MM.1S (cell line): ENCODE data around the gene TRIM59.

Experiments used
- DNase-seq: peaks from one replicate; pipeline ENCODE4 v3.0.0-alpha.2; 2015
- H2AFZ ChIP-seq: fragments of 300-600 bp; sonication (generic); 2 replicates; pipeline ENCODE4 v1.6.0; 2016; ENCODE audit warnings: antibody characterized with exemption, low read length
- H3F3A ChIP-seq: fragments of 300-600 bp; sonication (generic); 2 replicates; pipeline ENCODE4 v1.6.1; 2016; ENCODE audit warnings: mild to moderate bottlenecking, antibody characterized with exemption, low read length, moderate library complexity, mixed read lengths; ENCODE audit not compliant: insufficient read depth
- H3K27ac ChIP-seq: fragments of 300-600 bp; sonication (generic); 2 replicates; pipeline ENCODE4 v1.5.1; 2016; ENCODE audit warnings: mild to moderate bottlenecking, low read length
- H3K27me3 ChIP-seq: fragments of 300-600 bp; sonication (generic); replicated peaks from 2 replicates; pipeline ENCODE4 v1.6.0; 2016; ENCODE audit warnings: low read length; ENCODE audit not compliant: insufficient read depth
- H3K36me3 ChIP-seq: fragments of 300-600 bp; sonication (generic); replicated peaks from 2 replicates; pipeline ENCODE4 v1.6.1; 2016; ENCODE audit warnings: mild to moderate bottlenecking, low read length, mixed read lengths; ENCODE audit not compliant: insufficient read depth
- H3K4me1 ChIP-seq: fragments of 300-600 bp; sonication (generic); 2 replicates; pipeline ENCODE4 v1.6.1; 2016; ENCODE audit warnings: low read length, mixed read lengths
- H3K4me2 ChIP-seq: fragments of 300-600 bp; sonication (generic); 2 replicates; pipeline ENCODE4 v1.6.0; 2016; ENCODE audit warnings: low read depth, low read length
- H3K4me3 ChIP-seq: fragments of 300-600 bp; sonication (generic); 2 replicates; pipeline ENCODE4 v1.5.1; 2016; ENCODE audit warnings: low read length, mixed read lengths
- H3K79me2 ChIP-seq: fragments of 300-600 bp; sonication (generic); 2 replicates; pipeline ENCODE4 v1.6.1; 2016; ENCODE audit warnings: mixed run types, low read length, mixed read lengths
- H3K9ac ChIP-seq: fragments of 300-600 bp; sonication (generic); 2 replicates; pipeline ENCODE4 v1.6.1; 2016; ENCODE audit warnings: low read length, mixed read lengths
- H3K9me2 ChIP-seq: fragments of 300-600 bp; sonication (generic); replicated peaks from 2 replicates; pipeline ENCODE4 v1.6.1; 2016; ENCODE audit warnings: mild to moderate bottlenecking, low read length, mixed read lengths; ENCODE audit not compliant: insufficient read depth
- H3K9me3 ChIP-seq: fragments of 300-600 bp; sonication (generic); replicated peaks from 2 replicates; pipeline ENCODE4 v1.6.1; 2016; ENCODE audit warnings: mild to moderate bottlenecking, low read length, mixed read lengths; ENCODE audit not compliant: insufficient read depth
- H4K20me1 ChIP-seq: fragments of 300-600 bp; sonication (generic); 2 replicates; pipeline ENCODE4 v1.6.1; 2016; ENCODE audit warnings: mild to moderate bottlenecking, low read length, moderate library complexity, mixed read lengths; ENCODE audit not compliant: insufficient read depth
- EZH2 ChIP-seq: fragments of 300-600 bp; sonication (generic); optimal IDR thresholded peaks from 2 replicates; pipeline ENCODE3; 2017; ENCODE audit warnings: low read depth, mild to moderate bottlenecking, antibody characterized with exemption, low read length, mixed read lengths
- EZH2phosphoT487 ChIP-seq: fragments of 300-600 bp; sonication (generic); IDR thresholded peaks from 2 replicates; pipeline ENCODE4 v1.6.1; 2018; ENCODE audit warnings: antibody characterized with exemption, low read length
- TF ChIP-seq, protein P1 (sequence below): fragments of 300-600 bp; sonication (generic); IDR thresholded peaks from 2 replicates; pipeline ENCODE4 v1.5.1; 2016; ENCODE audit warnings: antibody characterized with exemption, low read length, mixed read lengths

The TRIM59 gene

DNA sequence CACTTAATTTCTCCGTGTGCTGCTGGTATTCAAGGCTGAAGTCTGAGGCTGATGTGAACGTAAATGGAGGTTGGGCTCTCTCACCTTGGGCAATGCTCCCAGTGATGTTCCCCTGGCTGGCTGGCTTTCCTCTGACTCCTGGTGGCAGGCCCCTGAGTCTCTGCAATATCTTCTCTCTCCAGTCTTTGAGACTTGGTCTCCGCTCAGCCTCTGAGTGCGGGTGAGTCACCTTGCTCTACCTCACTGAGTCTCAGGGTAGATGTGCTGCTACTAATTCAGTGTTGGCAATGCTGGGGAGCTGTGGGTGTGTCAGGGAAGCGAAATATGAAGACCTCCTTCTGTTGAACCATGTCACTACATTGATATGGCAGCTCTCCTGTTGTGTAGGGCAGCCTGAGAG is 31.3 kb upstream of the TRIM59 start:
- H3F3A ChIP-seq: no peaks in the 10 kb centered on the region
- TF ChIP-seq, protein P1, sequence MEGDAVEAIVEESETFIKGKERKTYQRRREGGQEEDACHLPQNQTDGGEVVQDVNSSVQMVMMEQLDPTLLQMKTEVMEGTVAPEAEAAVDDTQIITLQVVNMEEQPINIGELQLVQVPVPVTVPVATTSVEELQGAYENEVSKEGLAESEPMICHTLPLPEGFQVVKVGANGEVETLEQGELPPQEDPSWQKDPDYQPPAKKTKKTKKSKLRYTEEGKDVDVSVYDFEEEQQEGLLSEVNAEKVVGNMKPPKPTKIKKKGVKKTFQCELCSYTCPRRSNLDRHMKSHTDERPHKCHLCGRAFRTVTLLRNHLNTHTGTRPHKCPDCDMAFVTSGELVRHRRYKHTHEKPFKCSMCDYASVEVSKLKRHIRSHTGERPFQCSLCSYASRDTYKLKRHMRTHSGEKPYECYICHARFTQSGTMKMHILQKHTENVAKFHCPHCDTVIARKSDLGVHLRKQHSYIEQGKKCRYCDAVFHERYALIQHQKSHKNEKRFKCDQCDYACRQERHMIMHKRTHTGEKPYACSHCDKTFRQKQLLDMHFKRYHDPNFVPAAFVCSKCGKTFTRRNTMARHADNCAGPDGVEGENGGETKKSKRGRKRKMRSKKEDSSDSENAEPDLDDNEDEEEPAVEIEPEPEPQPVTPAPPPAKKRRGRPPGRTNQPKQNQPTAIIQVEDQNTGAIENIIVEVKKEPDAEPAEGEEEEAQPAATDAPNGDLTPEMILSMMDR: no peak
- no peak for TF ChIP-seq EZH2
- no peak for TF ChIP-seq EZH2phosphoT487
- H3K27ac ChIP-seq: no peak overlapping the region
- no peaks in the 10 kb centered on the region for H3K36me3 ChIP-seq
- H3K4me2 ChIP-seq: no peak overlapping the region
- no peak for DNase-seq
- H3K4me3 ChIP-seq: no peak overlapping the region
- H3K9me3 ChIP-seq: no peaks in the 10 kb centered on the region
- no peak overlapping the region for H2AFZ ChIP-seq
- H3K9ac ChIP-seq: no peak overlapping the region
- no peaks in the 10 kb centered on the region for H3K9me2 ChIP-seq
- H3K27me3 ChIP-seq: no peaks in the 10 kb centered on the region
- no peaks in the 10 kb centered on the region for H4K20me1 ChIP-seq
- H3K4me1 ChIP-seq: no peaks in the 10 kb centered on the region
- H3K79me2 ChIP-seq: no peaks in the 10 kb centered on the region

DNA sequence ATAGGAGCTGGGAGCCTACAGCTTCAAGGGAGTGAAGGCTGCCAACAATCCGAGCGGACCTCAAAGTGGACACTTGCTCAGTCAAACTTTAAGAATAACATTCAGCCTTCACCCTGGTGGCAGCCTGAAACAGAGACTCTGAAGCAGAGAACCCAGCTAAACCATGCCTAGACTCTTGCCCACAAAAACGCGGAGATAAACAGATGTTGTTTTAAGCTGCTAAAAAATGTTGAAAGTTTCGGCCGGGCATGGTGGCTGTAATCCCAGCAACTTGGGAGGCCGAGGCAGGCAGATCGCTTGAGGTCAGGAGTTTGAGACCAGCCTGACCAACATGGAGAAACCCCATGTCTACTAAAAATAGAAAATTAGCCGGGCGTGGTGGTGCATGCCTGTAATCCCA is 29.8 kb upstream of the TRIM59 start:
- no peak overlapping the region for H3K27ac ChIP-seq
- H3K9me3 ChIP-seq: no peaks in the 10 kb centered on the region
- no peak for DNase-seq

DNA sequence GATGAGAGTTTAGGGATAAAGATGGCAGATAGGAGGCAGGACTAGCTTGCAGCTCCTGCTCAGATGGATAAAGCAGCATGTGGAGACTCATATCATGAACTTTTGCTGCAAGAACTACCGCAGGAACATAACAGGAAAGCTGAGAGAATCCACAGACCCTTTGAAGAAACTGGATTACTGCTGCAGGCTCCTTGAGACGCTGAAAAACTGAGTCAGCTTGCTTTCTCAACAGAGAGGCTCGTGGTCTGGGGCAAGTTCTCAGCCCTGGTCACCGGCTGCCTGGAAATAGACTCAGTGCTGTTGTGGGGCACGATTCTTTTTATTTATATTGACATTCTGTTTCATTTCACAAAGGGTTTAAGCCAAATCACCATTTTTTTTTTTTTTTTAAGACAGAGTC is 28.8 kb upstream of the TRIM59 start:
- Histone ChIP-seq H4K20me1 (no peaks in the 10 kb centered on the region), H2AFZ (no peak overlapping the region)

More for the DNA sequence above, 29.8 kb upstream of the TRIM59 start:
- no peaks in the 10 kb centered on the region for H4K20me1 ChIP-seq
- H3K9ac ChIP-seq: no peak overlapping the region
- H2AFZ ChIP-seq: no peak overlapping the region
- no peak for TF ChIP-seq EZH2phosphoT487
- no peak for TF ChIP-seq EZH2
- TF ChIP-seq, protein P1: no peak
- no peaks in the 10 kb centered on the region for H3K79me2 ChIP-seq
- no peaks in the 10 kb centered on the region for H3K4me1 ChIP-seq
- H3K9me2 ChIP-seq: no peaks in the 10 kb centered on the region
- H3K27me3 ChIP-seq: no peaks in the 10 kb centered on the region
- H3F3A ChIP-seq: no peaks in the 10 kb centered on the region
- H3K36me3 ChIP-seq: no peaks in the 10 kb centered on the region
- H3K4me2 ChIP-seq: no peak overlapping the region
- H3K4me3 ChIP-seq: no peak overlapping the region

More for the DNA sequence above, 28.8 kb upstream of the TRIM59 start:
- TF ChIP-seq, protein P1: no peak
- no peak for TF ChIP-seq EZH2
- no peak for TF ChIP-seq EZH2phosphoT487
- Histone ChIP-seq H3F3A (no peaks in the 10 kb centered on the region), H3K4me1 (no peaks in the 10 kb centered on the region), H3K4me2 (no peak overlapping the region), H3K27ac (no peak overlapping the region), H3K4me3 (no peak overlapping the region), H3K36me3 (no peaks in the 10 kb centered on the region), H3K9me3 (no peaks in the 10 kb centered on the region), H3K9ac (no peak overlapping the region), H3K9me2 (no peaks in the 10 kb centered on the region), H3K27me3 (no peaks in the 10 kb centered on the region), H3K79me2 (no peaks in the 10 kb centered on the region)
- DNase-seq: no peak
